ENCODE measurements around the gene SPN.

GRCh38 chr16:29662729-29663015 is 375 bp upstream of the SPN start:
- no peak for TF ChIP-seq CEBPB (IDR thresholded peaks at IDR 0.05; ENCODE audit: low read depth)
- TF ChIP-seq CTCF (IDR thresholded peaks at IDR 0.05 in 2 of 3, conservative IDR thresholded peaks at IDR 0.05 in 1 of 3; ENCODE audit: borderline replicate concordance in 1 of 3, insufficient read depth in 1 of 3, low read depth in 2 of 3, low read length in 2 of 3), result no peak
- TF ChIP-seq SP1 (IDR thresholded peaks at IDR 0.05; ENCODE audit: low read depth), result no peak
- no peak for TF ChIP-seq EZH2phosphoT487 (IDR thresholded peaks at IDR 0.05; ENCODE audit: borderline replicate concordance)
- TF ChIP-seq POLR2A (IDR thresholded peaks at IDR 0.05; ENCODE audit: borderline replicate concordance, extremely low read depth, insufficient read depth, insufficient read length), result no peak
- no peak for TF ChIP-seq EZH2 (IDR thresholded peaks at IDR 0.05)
- no peak for TF ChIP-seq ZBTB33 (IDR thresholded peaks at IDR 0.05; ENCODE audit: extremely low read depth, insufficient replicate concordance, low read length)
- TF ChIP-seq SRF (IDR thresholded peaks at IDR 0.05; ENCODE audit: low read depth), result no peak
- TF ChIP-seq ATF3 (IDR thresholded peaks at IDR 0.05), result no peak
- no peak for TF ChIP-seq POLR2AphosphoS5 (IDR thresholded peaks at IDR 0.05; ENCODE audit: low read depth, low read length)
